ENCODE results near the gene MTMR2.
"Not testable (repeated sequence)": the region's sequence is repeated elsewhere in the genome, so short reads cannot be mapped to it uniquely, and the experiment has no call there.

MTMR2 gene

DNA sequence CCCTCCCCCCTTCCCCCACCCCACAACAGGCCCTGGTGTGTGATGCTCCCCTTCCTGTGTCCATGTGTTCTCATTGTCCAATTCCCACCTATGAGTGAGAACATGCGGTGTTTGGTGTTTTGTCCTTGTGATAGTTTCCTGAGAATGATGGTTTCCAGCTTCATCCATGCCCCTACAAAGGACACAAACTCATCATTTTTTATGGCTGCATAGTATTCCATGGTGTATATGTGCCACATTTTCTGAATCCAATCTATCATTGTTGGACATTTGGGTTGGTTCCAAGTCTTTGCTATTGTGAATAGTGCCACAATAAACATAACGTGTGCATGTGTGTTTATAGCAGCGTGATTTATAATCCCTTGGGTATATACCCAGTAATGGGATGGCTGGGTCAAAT, 53.0 kb downstream of the MTMR2 start:
- H3K36me3 ChIP-seq (ENCODE audit: control insufficient read depth, low read depth, low read length); H3K4me1 ChIP-seq (ENCODE audit: control insufficient read depth, low read depth, low read length); H3K4me3 ChIP-seq (ENCODE audit: low read length); H3K27me3 ChIP-seq (ENCODE audit: control insufficient read depth, insufficient read depth, low read length); H3K27ac ChIP-seq (ENCODE audit: low read length); H3K9ac ChIP-seq (ENCODE audit: low read length); H3K9me3 ChIP-seq (ENCODE audit: control insufficient read depth, low read depth, low read length): not testable (repeated sequence)

- Histone ChIP-seq H3K4me3 (ENCODE audit: low read length) (no peak overlapping the region), H3K4me1 (ENCODE audit: control insufficient read depth, low read depth, low read length) (no peaks in the 10 kb centered on the region), H3K27ac (ENCODE audit: low read length) (no peak overlapping the region), H3K27me3 (ENCODE audit: control insufficient read depth, insufficient read depth, low read length) (no peaks in the 10 kb centered on the region), H3K9me3 (ENCODE audit: control insufficient read depth, low read depth, low read length) (no peaks in the 10 kb centered on the region), H3K36me3 (ENCODE audit: control insufficient read depth, low read depth, low read length) (peaks cover 2% of the 10 kb centered on the region), H3K9ac (ENCODE audit: low read length) (no peak overlapping the region)
Measured at GRCh38 chr11:95867105-95867504, 56.8 kb downstream of the MTMR2 start.

DNA sequence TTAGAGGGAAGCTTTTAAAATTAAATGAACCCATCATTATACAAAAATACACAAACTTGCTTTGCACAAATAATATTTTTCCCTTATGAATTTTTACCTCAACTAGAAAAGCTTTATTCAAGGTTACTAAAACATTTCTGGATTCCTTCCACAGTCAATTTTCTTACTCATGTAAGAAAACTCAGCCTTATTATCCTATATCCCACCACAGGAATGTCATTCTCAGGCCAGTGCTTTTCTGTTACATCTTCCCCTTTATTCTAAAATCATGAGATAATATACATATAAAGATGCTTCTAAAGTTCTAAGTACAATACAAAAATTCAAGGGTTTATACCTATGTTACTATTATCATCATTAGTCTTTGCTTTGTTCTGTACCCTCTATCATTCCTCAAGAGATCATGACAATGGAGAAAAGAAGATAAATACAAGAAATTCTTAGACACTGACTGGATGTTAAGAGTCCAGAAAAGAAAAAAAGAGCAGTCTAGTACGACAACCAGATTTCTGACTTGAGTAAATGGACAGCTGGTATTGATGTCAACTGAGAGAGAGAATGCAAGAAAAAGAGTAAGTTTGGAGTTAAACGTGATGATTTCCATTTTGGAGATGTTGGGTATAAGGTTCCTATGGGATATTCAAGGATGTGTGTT, 60.3 kb downstream of the MTMR2 start:
- Histone ChIP-seq H3K36me3 (ENCODE audit: control insufficient read depth, low read depth, low read length) (peaks cover 2% of the 10 kb centered on the region), H3K9me3 (ENCODE audit: control insufficient read depth, low read depth, low read length) (no peaks in the 10 kb centered on the region), H3K4me1 (ENCODE audit: control insufficient read depth, low read depth, low read length) (no peaks in the 10 kb centered on the region), H3K9ac (ENCODE audit: low read length) (no peak overlapping the region), H3K27me3 (ENCODE audit: control insufficient read depth, insufficient read depth, low read length) (no peaks in the 10 kb centered on the region), H3K4me3 (ENCODE audit: low read length) (no peak overlapping the region), H3K27ac (ENCODE audit: low read length) (no peak overlapping the region)

GRCh38 chr11:95860024-95860423, 63.9 kb downstream of the MTMR2 start:
- H3K36me3 ChIP-seq (ENCODE audit: control insufficient read depth, low read depth, low read length), result peaks cover 15% of the 10 kb centered on the region
- not testable (repeated sequence) for H3K9ac ChIP-seq (ENCODE audit: low read length); H3K27ac ChIP-seq (ENCODE audit: low read length); H3K27me3 ChIP-seq (ENCODE audit: control insufficient read depth, insufficient read depth, low read length); H3K4me3 ChIP-seq (ENCODE audit: low read length); H3K4me1 ChIP-seq (ENCODE audit: control insufficient read depth, low read depth, low read length); H3K9me3 ChIP-seq (ENCODE audit: control insufficient read depth, low read depth, low read length)

GRCh38 chr11:95854362-95854761, 69.5 kb downstream of the MTMR2 start:
- H3K4me3 ChIP-seq (ENCODE audit: low read length); H3K4me1 ChIP-seq (ENCODE audit: control insufficient read depth, low read depth, low read length); H3K9ac ChIP-seq (ENCODE audit: low read length); H3K9me3 ChIP-seq (ENCODE audit: control insufficient read depth, low read depth, low read length); H3K27ac ChIP-seq (ENCODE audit: low read length); H3K27me3 ChIP-seq (ENCODE audit: control insufficient read depth, insufficient read depth, low read length): not testable (repeated sequence)
- H3K36me3 ChIP-seq (ENCODE audit: control insufficient read depth, low read depth, low read length), result peaks cover 22% of the 10 kb centered on the region

- H3K4me3 ChIP-seq (ENCODE audit: low read length), result no peak overlapping the region
- peaks cover 25% of the 10 kb centered on the region for H3K36me3 ChIP-seq (ENCODE audit: control insufficient read depth, low read depth, low read length)
- no peak overlapping the region for H3K9ac ChIP-seq (ENCODE audit: low read length)
- H3K27ac ChIP-seq (ENCODE audit: low read length), result no peak overlapping the region
- H3K9me3 ChIP-seq (ENCODE audit: control insufficient read depth, low read depth, low read length), result no peaks in the 10 kb centered on the region
- H3K4me1 ChIP-seq (ENCODE audit: control insufficient read depth, low read depth, low read length), result no peaks in the 10 kb centered on the region
- H3K27me3 ChIP-seq (ENCODE audit: control insufficient read depth, insufficient read depth, low read length), result no peaks in the 10 kb centered on the region
Measured at GRCh38 chr11:95853862-95854261, 70.0 kb downstream of the MTMR2 start.

DNA sequence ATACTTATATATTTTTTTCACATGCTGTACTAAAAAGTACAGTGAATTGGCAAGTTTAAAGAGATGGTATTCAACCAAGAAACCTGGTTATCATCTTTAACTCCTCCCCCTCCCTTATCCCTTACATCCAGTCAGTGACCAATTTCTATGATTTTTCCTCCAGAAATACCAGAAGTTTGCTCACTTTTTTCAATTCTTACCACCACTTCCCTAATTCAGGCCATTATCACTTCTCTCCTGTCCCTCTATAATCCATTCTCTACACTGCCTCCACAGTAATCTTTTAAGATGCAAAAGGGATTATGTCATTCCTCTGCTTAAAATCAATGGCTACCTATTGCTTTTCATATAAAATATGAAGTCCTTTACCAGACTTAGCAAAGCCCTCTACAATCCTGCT, 70.8 kb downstream of the MTMR2 start:
- H3K9ac ChIP-seq (ENCODE audit: low read length), result no peak overlapping the region
- no peaks in the 10 kb centered on the region for H3K9me3 ChIP-seq (ENCODE audit: control insufficient read depth, low read depth, low read length)
- H3K4me3 ChIP-seq (ENCODE audit: low read length), result no peak overlapping the region
- H3K27ac ChIP-seq (ENCODE audit: low read length), result no peak overlapping the region
- no peaks in the 10 kb centered on the region for H3K4me1 ChIP-seq (ENCODE audit: control insufficient read depth, low read depth, low read length)
- H3K36me3 ChIP-seq (ENCODE audit: control insufficient read depth, low read depth, low read length), result peaks cover 29% of the 10 kb centered on the region
- no peaks in the 10 kb centered on the region for H3K27me3 ChIP-seq (ENCODE audit: control insufficient read depth, insufficient read depth, low read length)

DNA sequence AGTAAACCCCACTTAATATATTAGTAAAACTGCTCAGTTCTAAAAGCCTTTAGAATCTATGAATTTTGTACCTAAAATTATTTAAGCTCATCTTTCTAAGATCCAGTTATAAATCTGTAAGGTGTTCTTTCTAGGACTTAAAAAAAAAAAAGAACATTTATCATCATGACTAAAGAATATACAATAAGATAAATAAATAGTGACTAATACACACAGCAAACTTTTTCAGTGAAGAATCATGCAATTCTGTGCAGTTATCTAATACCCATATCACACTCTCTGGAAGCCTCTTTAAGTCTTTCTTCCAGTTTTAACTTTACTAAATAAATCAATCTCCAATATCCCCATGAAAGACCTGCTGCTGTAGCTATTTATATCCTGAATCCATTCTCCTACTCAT, 73.8 kb downstream of the MTMR2 start:
- no peaks in the 10 kb centered on the region for H3K27me3 ChIP-seq (ENCODE audit: control insufficient read depth, insufficient read depth, low read length)
- H3K9ac ChIP-seq (ENCODE audit: low read length), result no peak overlapping the region
- H3K4me3 ChIP-seq (ENCODE audit: low read length), result no peak overlapping the region
- H3K36me3 ChIP-seq (ENCODE audit: control insufficient read depth, low read depth, low read length), result peaks cover 35% of the 10 kb centered on the region
- no peaks in the 10 kb centered on the region for H3K4me1 ChIP-seq (ENCODE audit: control insufficient read depth, low read depth, low read length)
- H3K9me3 ChIP-seq (ENCODE audit: control insufficient read depth, low read depth, low read length), result no peaks in the 10 kb centered on the region
- no peak overlapping the region for H3K27ac ChIP-seq (ENCODE audit: low read length)

DNA sequence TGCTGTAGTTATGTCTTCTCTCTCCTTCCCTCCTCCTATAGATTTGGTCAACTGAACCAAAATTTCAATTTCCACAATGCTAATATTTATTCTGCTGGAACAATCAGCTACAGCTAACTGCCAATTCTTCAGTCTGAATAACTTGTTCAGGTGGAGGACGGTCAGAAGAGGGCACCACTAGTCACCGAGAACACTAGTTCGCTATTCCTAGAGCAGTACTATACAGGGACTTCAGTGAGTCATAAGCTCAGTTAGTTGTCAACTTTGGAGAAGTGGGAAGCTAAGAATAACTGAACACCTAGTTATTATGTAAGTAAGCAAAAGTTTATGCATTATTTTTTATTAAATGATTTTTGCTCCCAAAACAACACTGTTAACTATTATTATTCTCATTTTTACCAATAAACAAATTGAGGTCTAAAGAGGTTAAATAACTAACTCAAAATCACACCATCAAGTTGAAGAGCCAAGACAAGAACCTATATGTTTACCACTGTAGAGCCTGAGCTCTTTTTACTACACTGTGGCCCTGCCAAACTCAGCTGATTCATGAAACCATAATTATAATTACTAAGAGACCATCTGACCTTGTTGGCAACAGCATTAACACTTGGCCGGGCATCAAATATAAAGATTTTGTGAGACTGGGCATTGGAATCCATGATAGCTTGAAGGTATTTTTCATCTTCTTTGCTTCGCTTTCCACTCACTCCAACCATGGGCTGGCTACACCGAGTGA, 74.7 kb downstream of the MTMR2 start:
- Histone ChIP-seq H3K9ac (ENCODE audit: low read length) (no peak overlapping the region), H3K4me1 (ENCODE audit: control insufficient read depth, low read depth, low read length) (no peaks in the 10 kb centered on the region), H3K27me3 (ENCODE audit: control insufficient read depth, insufficient read depth, low read length) (no peaks in the 10 kb centered on the region), H3K27ac (ENCODE audit: low read length) (no peak overlapping the region), H3K9me3 (ENCODE audit: control insufficient read depth, low read depth, low read length) (no peaks in the 10 kb centered on the region), H3K4me3 (ENCODE audit: low read length) (no peak overlapping the region), H3K36me3 (ENCODE audit: control insufficient read depth, low read depth, low read length) (peaks cover 41% of the 10 kb centered on the region)

- Histone ChIP-seq H3K9me3 (ENCODE audit: control insufficient read depth, low read depth, low read length) (no peaks in the 10 kb centered on the region), H3K9ac (ENCODE audit: low read length) (no peak overlapping the region), H3K27me3 (ENCODE audit: control insufficient read depth, insufficient read depth, low read length) (no peaks in the 10 kb centered on the region), H3K4me1 (ENCODE audit: control insufficient read depth, low read depth, low read length) (no peaks in the 10 kb centered on the region), H3K4me3 (ENCODE audit: low read length) (no peak overlapping the region), H3K27ac (ENCODE audit: low read length) (no peak overlapping the region), H3K36me3 (ENCODE audit: control insufficient read depth, low read depth, low read length) (peaks cover 51% of the 10 kb centered on the region)
Measured at GRCh38 chr11:95845167-95845566, 78.7 kb downstream of the MTMR2 start.

- Histone ChIP-seq H3K9me3 (ENCODE audit: control insufficient read depth, low read depth, low read length) (no peaks in the 10 kb centered on the region), H3K36me3 (ENCODE audit: control insufficient read depth, low read depth, low read length) (peaks cover 70% of the 10 kb centered on the region), H3K27ac (ENCODE audit: low read length) (no peak overlapping the region), H3K27me3 (ENCODE audit: control insufficient read depth, insufficient read depth, low read length) (no peaks in the 10 kb centered on the region), H3K4me1 (ENCODE audit: control insufficient read depth, low read depth, low read length) (no peaks in the 10 kb centered on the region), H3K9ac (ENCODE audit: low read length) (no peak overlapping the region), H3K4me3 (ENCODE audit: low read length) (no peak overlapping the region)
Measured at GRCh38 chr11:95835768-95836488, 88.0 kb downstream of the MTMR2 start.

Measured in iPS-18a (cell line).